COR-L47 (cell line): ENCODE results near the gene UPF2.

Experiments
- DNase-seq: peaks from one replicate; lab custom pipeline; 2025; lab: John Stamatoyannopoulos, UW

Gene UPF2

GRCh38 chr10:11884706-11885423, 157.7 kb downstream of the UPF2 start:
- no peak for DNase-seq

- DNase-seq = no peak
Observed at GRCh38 chr10:11882646-11883375, 159.8 kb downstream of the UPF2 start.

GRCh38 chr10:11881477-11882417, 160.9 kb downstream of the UPF2 start:
- DNase-seq = no peak

DNA sequence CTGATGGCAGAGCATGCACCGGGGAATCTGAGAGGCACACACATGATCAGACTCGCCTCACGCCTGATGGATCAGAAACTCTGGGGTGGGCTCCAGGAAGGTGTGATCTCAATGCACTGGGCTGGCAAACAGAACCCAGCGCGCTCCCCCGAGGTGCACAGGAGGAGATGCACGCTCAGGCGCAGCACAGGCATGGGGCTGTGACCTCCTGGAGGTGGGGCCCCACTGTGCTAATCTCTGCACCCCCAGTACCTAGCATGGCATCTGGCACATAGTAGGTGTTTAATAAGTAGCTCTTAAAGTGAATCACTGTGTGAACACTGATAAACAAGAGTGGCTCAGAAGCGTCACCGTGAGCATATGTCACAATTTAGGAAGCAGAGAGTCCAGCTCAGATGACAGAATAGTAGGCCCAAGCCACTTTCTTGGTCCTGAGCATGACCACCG, 161.6 kb downstream of the UPF2 start:
- no peak for DNase-seq

GRCh38 chr10:11880151-11881029, 162.2 kb downstream of the UPF2 start:
- DNase-seq = no peak

- no peak for DNase-seq
Observed at GRCh38 chr10:11879387-11880094, 163.1 kb downstream of the UPF2 start.

DNA sequence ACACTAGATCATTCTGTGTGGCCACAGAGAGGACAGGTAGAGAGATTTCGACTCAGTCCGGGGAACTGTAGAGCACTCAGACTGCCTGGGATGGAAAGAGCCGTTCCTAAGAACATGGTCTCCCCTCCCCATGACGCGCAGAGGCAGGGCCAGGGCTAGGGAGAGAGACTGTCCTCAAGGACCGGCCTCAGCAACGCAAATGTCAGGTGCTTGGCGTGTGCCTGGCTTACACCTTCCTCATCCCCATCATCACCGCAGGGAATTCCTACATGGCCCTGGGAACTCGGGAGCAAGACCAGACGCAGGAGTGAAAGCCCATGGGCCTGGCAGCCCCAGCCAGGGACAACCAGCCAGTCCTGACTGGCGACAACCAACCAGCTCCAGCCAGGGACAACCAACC, 163.8 kb downstream of the UPF2 start:
- no peak for DNase-seq

DNA sequence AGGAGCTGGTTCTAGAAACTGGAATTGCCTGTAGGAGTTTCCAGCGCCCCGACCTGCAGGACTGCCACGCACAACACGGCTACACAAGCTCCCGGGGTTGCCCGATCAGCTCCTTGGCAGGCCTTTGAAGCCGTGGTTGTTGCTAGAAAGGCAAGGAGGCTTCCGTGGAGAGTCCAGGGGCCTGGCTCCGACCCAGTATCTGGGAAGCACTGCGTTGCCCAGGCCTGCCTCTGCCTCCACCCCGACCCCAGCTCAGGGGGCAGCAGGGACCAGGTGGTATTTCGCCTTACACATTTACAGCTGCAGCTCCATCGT, 165.1 kb downstream of the UPF2 start:
- DNase-seq = no peak

DNA sequence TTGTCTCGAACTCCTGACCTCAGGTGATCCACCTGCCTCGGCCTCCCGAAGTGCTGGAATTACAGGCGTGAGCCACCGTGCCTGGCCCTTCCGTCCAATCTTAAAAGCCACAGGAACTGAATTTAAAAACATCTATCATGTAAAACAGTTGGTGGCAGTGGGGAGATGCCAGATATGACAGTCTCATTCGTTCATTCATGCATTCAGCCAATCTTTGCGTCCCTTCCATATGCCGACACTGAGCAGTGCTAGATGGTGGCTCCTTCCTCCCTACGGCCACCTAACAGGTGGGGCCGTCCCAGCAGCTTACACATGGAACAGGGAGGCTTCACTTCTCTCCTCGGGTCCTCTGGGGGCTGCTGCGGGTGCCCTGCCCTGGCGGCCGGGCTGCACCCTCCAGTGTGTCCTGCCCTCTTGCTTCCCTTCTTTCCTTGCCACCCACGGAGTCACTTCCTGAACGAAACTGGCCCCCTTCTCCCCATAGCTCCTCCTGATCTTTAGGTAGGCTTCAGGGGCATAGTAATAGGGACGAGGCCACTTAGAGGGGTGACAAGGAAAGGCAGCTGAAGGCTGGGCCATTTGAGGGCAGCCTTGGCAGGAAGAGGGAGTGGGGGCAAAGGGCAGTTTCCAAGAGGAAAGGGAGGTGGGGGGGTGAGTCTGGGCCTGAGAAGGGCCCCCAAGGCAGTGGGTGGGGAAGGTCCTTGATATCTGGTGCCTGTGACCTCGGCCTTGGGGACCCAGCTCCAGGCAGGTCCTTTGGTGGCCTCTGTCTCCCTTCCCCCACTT, 165.6 kb downstream of the UPF2 start:
- no peak for DNase-seq

GRCh38 chr10:11876324-11876723, 166.3 kb downstream of the UPF2 start:
- DNase-seq = no peak

GRCh38 chr10:11875494-11876281, 166.9 kb downstream of the UPF2 start:
- no peak for DNase-seq

DNA sequence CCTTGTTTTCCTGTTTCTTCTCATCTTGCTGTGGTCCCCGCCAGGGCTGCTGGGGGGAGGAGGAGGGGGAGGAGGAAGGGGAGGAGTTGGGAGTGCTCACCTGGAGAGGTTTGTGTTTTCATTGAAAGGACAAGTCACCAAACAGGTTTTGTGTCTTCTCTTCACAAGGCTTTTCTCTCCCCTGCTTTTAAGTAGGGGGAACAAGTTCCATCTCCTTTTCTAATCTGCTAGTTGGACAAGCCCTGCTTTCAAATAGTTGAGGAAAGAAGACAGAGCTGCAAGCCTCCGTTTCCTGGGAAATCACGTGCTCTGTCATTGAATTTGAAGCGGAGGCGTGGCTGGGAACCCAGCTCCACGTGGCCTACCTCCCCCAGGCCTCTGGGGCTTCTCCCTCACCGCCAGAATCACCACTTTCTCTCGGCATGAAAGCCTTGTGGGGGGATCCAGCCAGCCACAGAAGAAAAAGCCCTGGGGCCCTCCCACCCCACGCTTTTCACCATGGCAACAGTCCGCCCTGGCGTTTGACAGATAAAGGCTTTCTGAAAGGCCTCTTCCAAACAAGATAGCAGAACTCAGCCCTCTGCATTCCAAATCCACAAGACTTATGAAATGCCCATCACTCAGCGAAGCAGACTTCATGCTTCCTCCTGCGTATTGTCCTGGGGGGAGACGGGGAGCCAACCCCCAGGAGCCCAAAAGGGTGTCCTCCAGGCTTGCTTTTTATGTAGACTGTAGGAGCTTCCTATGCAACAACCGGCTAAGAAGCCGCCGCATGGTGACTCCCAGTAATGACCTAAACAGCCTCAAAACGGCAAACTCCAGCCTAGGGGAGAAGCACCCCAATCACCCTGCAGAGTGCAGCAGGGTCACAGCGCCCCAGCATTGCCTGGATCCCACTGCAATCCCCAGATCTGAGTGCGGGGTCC, 167.8 kb downstream of the UPF2 start:
- peak; percentile 14 for DNase-seq

- no peak for DNase-seq
Observed at GRCh38 chr10:11871466-11871865, 171.1 kb downstream of the UPF2 start.

DNA sequence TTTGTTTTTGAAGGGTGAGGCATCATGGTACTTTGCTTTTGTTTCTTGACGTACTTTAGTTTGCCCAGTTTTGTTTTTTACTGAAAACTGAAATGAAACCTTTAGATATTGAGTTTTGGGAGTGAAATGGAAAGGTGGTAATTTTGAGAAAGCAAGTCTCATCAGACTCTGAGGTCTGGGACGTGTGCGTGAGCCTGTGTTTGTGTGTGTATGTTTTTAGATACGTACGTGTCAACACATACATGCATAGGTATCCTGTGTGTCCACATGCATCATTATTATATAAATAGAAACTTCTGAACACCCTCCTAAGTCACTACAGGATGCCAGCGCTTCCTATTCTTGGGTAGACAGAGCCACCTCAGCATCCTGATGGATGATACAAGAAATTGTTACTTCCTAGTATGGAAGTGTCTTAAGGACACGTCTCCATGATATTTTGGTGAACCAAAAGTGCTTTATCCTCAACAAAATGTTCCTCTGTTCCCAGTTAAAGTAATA, 171.7 kb downstream of the UPF2 start:
- DNase-seq = no peak

DNA sequence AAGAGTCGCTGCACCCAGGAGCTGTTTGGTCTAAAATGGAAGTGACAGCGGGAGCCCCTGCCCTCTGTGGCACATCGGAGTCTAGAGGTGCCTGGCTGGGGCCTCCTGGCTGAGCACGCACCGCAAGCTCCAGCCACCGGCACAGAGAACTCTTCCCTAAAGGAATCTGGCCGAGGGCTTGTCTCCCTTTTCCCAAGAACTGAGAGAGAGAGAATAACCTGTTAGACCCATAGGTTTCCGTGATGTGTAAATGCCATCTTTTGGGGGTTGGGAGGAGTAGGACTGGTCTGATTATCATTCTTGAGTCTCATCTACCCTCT, 172.2 kb downstream of the UPF2 start:
- no peak for DNase-seq
